Tibial nerve (tissue), 4 donors: ENCODE measurements around the gene DNAL4. TPM values are rescaled to one million over a fixed set of nuclear protein-coding genes. Genes with fewer than 3 reads are reported as not detected.

ENCODE experiments used
- DNase-seq, 2 donors: peaks; one replicate each; pipeline ENCODE4 v3.0.0-alpha.2; 2019; ENCODE audit warnings: low spot score in 2 of 2
- H3K27ac ChIP-seq, 4 donors: fragments of 200-600 bp; sonication (generic) in 3 of 4; one replicate each; pipeline ENCODE4 v1.5.1; 2017 to 2019; ENCODE audit warnings: mild to moderate bottlenecking in 1 of 4
- H3K27me3 ChIP-seq, 2 donors: fragments of 200-600 bp; sonication (generic) in 1 of 2; one replicate each; pipeline versions ENCODE4 v1.5.1 to v1.6.0; 2017 to 2019
- H3K36me3 ChIP-seq, 3 donors: fragments of 200-600 bp; sonication (generic); one replicate each; pipeline ENCODE4 v1.5.1; 2018 to 2019
- H3K4me1 ChIP-seq, 4 donors: fragments of 200-600 bp; sonication (generic) in 3 of 4; one replicate each; pipeline ENCODE4 v1.5.1; 2017 to 2019
- H3K4me3 ChIP-seq, 4 donors: fragments of 200-600 bp; sonication (generic) in 3 of 4; one replicate each; pipeline ENCODE4 v1.5.1; 2017 to 2019; ENCODE audit warnings: mild to moderate bottlenecking in 1 of 4, moderate library complexity in 1 of 4
- H3K9me3 ChIP-seq, 4 donors: fragments of 200-600 bp; sonication (generic) in 3 of 4; one replicate each; pipeline ENCODE4 v1.5.1; 2017 to 2019
- CTCF ChIP-seq, 5 experiments: fragments of 200-600 bp in 3 of 5; fragments of 450-650 bp in 2 of 5; sonication (generic) in 3 of 5; IDR thresholded peaks; one replicate each; pipeline ENCODE4 v1.5.1; 2016 to 2019; ENCODE audit warnings: antibody characterized with exemption in 5 of 5, mild to moderate bottlenecking in 3 of 5, moderate library complexity in 2 of 5
- EP300 ChIP-seq, 2 donors: sonication (generic); formaldehyde crosslinking; IDR thresholded peaks; one replicate each; pipeline ENCODE4 v1.6.1; 2017; ENCODE audit warnings: antibody characterized with exemption in 2 of 2, mild to moderate bottlenecking in 1 of 2
- POLR2A ChIP-seq, 2 donors: fragments of 450-650 bp; IDR thresholded peaks; one replicate each; pipeline ENCODE4 v1.6.1; 2017; ENCODE audit warnings: antibody characterized with exemption in 2 of 2, mild to moderate bottlenecking in 2 of 2, moderate library complexity in 2 of 2
- WGBS, 2 donors: methylation state at CpG; one replicate each; pipeline ENCODE4 v1.1.5; 2018; 5-methylcytosine and 5-hydroxymethylcytosine counted together
- total RNA-seq, 4 donors: library from RNA; depleted of rRNA; stranded (reverse); fragments of >200 nt; gene quantifications; one replicate each; pipeline ENCODE4 v1.1.0, GENCODE V29; 2016

DNAL4 gene
- total RNA-seq, 4 donors from 2014 or later, result 14.7 to 17.7 (median 17.1) TPM

- no peaks in the 10 kb centered on the region for H3K9me3 ChIP-seq
Observed at GRCh38 chr22:38751066-38751421, 42.9 kb downstream of the DNAL4 start.

GRCh38 chr22:38750638-38751037 is 43.3 kb downstream of the DNAL4 start:
- Histone ChIP-seq H3K27ac (peak overlapping the region in 2 of 4 donors; percentile 44 to 96), H3K27me3 (no peaks in the 10 kb centered on the region), H3K9me3 (no peaks in the 10 kb centered on the region), H3K36me3 (peaks cover 7 to 73% (median 61%) of the 10 kb centered on the region in 3 donors), H3K4me1 (peaks cover 0 to 38% (median 25%) of the 10 kb centered on the region in 4 donors), H3K4me3 (no peak overlapping the region)
- DNase-seq, result no peak
- WGBS, 2 donors, result 91 to 92% methylated on average over 5 to 17 of the region's 17 CpGs
- TF ChIP-seq CTCF (IDR thresholded peaks at IDR 0.05) (no peak), EP300 (IDR thresholded peaks at IDR 0.05) (no peak), POLR2A (IDR thresholded peaks at IDR 0.05) (no peak)

More at GRCh38 chr22:38751066-38751421, 42.9 kb downstream of the DNAL4 start:
- Histone ChIP-seq H3K4me1 (peaks cover 0 to 38% (median 25%) of the 10 kb centered on the region in 4 donors), H3K27ac (peak overlapping the region in 2 of 4 donors; percentile 44 to 96), H3K4me3 (no peak overlapping the region), H3K27me3 (no peaks in the 10 kb centered on the region), H3K36me3 (peaks cover 7 to 69% (median 57%) of the 10 kb centered on the region in 3 donors)
- WGBS, 2 donors, result 79 to 84% methylated on average over 9 to 12 of the region's 12 CpGs
- no peak for DNase-seq
- no peak for TF ChIP-seq EP300 (IDR thresholded peaks at IDR 0.05)
- TF ChIP-seq CTCF (IDR thresholded peaks at IDR 0.05), result no peak
- no peak for TF ChIP-seq POLR2A (IDR thresholded peaks at IDR 0.05)

DNA sequence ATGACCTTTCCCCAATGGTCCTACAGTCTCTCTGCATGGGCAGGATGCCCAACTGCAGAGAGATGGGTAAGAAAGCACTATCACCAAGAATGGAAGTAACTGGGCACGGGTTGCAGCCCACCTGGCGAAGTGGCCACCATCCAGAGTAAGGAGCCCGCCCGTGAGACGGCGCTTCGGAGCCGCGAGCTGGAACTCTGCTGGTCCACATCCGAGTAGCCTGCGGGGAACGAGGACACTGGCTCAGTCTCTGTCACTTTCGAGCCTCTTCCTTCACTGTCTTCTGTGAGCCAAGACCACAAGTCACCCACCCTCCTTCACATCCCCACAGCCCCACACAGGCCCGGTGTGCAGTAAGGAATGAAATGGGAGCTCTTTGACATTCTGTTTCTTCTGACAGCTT is 43.8 kb downstream of the DNAL4 start:
- no peak overlapping the region for H3K27ac ChIP-seq
- 92 to 96% methylated on average over 14 of the region's 14 CpGs for WGBS, 2 donors
- peaks cover 9 to 78% (median 67%) of the 10 kb centered on the region in 3 donors for H3K36me3 ChIP-seq
- no peak for DNase-seq
- H3K9me3 ChIP-seq, result no peaks in the 10 kb centered on the region
- no peaks in the 10 kb centered on the region for H3K27me3 ChIP-seq
- no peak for TF ChIP-seq POLR2A (IDR thresholded peaks at IDR 0.05)
- TF ChIP-seq EP300 (IDR thresholded peaks at IDR 0.05), result no peak
- H3K4me1 ChIP-seq, result peaks cover 0 to 38% (median 25%) of the 10 kb centered on the region in 4 donors
- H3K4me3 ChIP-seq, result no peak overlapping the region

DNA sequence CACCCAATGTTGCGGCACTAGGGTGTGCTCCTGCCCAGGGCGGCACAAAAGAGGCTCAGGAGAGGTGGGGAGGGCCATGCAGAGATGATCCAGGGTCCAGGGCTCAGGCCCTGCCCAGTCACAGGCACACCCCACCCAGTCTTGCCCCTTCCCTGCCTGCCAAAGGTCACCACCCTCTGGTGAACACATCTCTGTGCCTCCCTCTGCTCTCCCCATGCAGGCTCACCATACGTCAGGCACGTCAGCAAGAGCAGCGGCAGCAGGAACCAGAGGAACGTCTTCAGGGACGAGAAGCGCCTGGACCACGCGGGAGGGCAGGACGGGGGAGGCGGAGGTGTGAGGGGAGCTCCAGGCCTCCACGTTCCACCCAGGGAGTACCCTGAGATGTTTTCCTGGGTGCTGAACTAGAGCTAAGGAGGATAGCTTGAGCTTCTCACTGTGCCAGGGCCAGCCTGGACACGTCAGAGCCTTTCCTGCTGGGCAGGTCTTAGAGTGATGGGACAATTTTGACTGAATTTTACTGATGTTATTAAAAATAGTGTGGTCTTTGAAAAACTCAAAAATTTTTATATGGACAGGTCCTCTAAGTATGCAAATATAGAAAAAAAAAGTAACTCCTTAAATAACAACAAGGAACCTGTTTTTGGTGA is 45.3 kb downstream of the DNAL4 start:
- Histone ChIP-seq H3K36me3 (peaks cover 13 to 93% (median 73%) of the 10 kb centered on the region in 3 donors), H3K9me3 (no peaks in the 10 kb centered on the region), H3K27me3 (no peaks in the 10 kb centered on the region), H3K27ac (no peak overlapping the region), H3K4me1 (peaks cover 0 to 30% (median 16%) of the 10 kb centered on the region in 4 donors), H3K4me3 (no peak overlapping the region)
- DNase-seq, result no peak
- 75 to 85% methylated on average over 14 of the region's 14 CpGs for WGBS, 2 donors
- no peak for TF ChIP-seq POLR2A (IDR thresholded peaks at IDR 0.05)
- TF ChIP-seq EP300 (IDR thresholded peaks at IDR 0.05), result no peak
- TF ChIP-seq CTCF (IDR thresholded peaks at IDR 0.05), result no peak

DNA sequence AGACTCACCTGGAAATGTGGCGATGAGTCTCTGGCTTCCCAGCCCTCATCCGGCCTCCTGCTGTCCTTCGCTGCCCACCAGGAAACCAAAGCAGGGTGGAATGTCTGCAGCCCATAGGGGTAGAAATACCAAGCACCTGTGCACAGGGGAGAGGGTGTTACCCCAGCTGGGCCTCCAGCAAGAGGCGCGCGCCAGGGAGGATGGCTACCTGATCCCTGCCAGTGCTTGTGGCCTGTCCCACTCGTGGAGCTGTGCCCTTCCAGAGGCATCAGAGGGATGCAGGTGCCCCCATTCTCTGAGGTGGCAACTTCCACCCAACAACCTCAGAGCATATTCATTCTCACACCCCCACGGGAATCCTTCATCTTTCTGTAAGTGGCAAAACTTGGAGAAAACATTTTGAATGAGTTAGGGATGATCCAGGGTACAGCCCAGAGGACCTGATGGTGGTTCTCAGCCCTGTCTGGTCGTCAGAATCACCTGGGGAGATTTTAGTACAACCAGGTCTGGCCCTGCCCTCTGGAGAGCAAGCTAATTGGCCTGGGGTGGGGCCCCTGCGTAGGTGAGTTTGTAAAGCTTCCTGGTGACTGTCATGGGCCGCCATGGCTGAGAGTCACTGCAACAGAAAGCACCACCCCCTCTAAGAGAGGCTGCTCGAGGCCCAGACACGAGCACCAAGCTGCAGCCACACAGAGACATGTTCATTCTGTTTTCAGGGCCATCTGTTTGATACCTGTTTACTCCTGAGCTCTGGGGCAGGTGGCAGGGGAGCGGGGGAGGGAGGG is 48.1 kb downstream of the DNAL4 start:
- Histone ChIP-seq H3K4me1 (peaks cover 0 to 4% (median 2%) of the 10 kb centered on the region in 4 donors), H3K9me3 (no peaks in the 10 kb centered on the region), H3K27ac (no peak overlapping the region), H3K36me3 (peaks cover 28 to 100% (median 89%) of the 10 kb centered on the region in 3 donors), H3K27me3 (no peaks in the 10 kb centered on the region), H3K4me3 (no peak overlapping the region)
- no peak for DNase-seq
- TF ChIP-seq POLR2A (IDR thresholded peaks at IDR 0.05) (no peak), EP300 (IDR thresholded peaks at IDR 0.05) (no peak), CTCF (IDR thresholded peaks at IDR 0.05) (no peak)
- WGBS, 2 donors, result 88 to 95% methylated on average over 8 to 11 of the region's 14 CpGs
